ENCODE results near the gene PRG2.
"Not testable (repeated sequence)": the region's sequence is repeated elsewhere in the genome, so short reads cannot be mapped to it uniquely, and the experiment has no call there.

Gene PRG2

GRCh38 chr11:57405271-57405860, 14.9 kb upstream of the PRG2 start:
- no peaks in the 10 kb centered on the region for H3K27me3 ChIP-seq (ENCODE audit: control insufficient read depth in 1 of 2, insufficient read depth in 1 of 2, low read length in 2 of 2)
- H4K8ac ChIP-seq (ENCODE audit: low read length) = no peak overlapping the region
- H3K14ac ChIP-seq (ENCODE audit: low read length in 2 of 2) = no peak overlapping the region
- H3K4me2 ChIP-seq (ENCODE audit: low read length, poor library complexity, severe bottlenecking) = no peak overlapping the region
- no peak overlapping the region for H2AK5ac ChIP-seq (ENCODE audit: low read length, severe bottlenecking)
- no peak overlapping the region for H2BK12ac ChIP-seq (ENCODE audit: low read length in 2 of 2)
- peak overlapping the region in 1 of 2 experiments; percentile 20 for H3K4me3 ChIP-seq (ENCODE audit: insufficient read depth in 1 of 2, low read depth in 1 of 2, low read length in 2 of 2)
- H4K91ac ChIP-seq (ENCODE audit: low read length) = no peak overlapping the region
- DNase-seq = no peak
- peak overlapping the region; percentile 28 for H3K9ac ChIP-seq (ENCODE audit: low read length)
- H3K36me3 ChIP-seq (ENCODE audit: control insufficient read depth in 1 of 2, insufficient read depth in 2 of 2, low read depth in 1 of 2, low read length in 2 of 2) = peaks cover 17 to 68% of the 10 kb centered on the region in 2 experiments
- no peak overlapping the region for H3K27ac ChIP-seq (ENCODE audit: low read length, poor library complexity, severe bottlenecking)
- no peak overlapping the region for H3K23ac ChIP-seq (ENCODE audit: low read length in 2 of 2)
- no peak overlapping the region for H2BK5ac ChIP-seq (ENCODE audit: low read depth, low read length, poor library complexity, severe bottlenecking)
- H3K79me1 ChIP-seq (replicated peaks; ENCODE audit: low read length, poor library complexity, severe bottlenecking) = no peaks in the 10 kb centered on the region
- H3K18ac ChIP-seq (ENCODE audit: low read depth in 1 of 2, low read length in 2 of 2) = no peak overlapping the region
- WGBS = 94% methylated on average over 4 of the region's 4 CpGs
- H2BK120ac ChIP-seq (ENCODE audit: low read depth, low read length) = no peak overlapping the region
- H3K9me3 ChIP-seq (ENCODE audit: control insufficient read depth, low read length) = no peaks in the 10 kb centered on the region
- H3K4me1 ChIP-seq (ENCODE audit: control insufficient read depth, insufficient read depth, low read depth, low read length) = peaks cover 20% of the 10 kb centered on the region
- H3K4ac ChIP-seq (ENCODE audit: low read depth in 1 of 2, low read length in 2 of 2) = no peak overlapping the region
- no peak overlapping the region for H2BK15ac ChIP-seq (ENCODE audit: low read depth, poor library complexity, severe bottlenecking)
- H2AFZ ChIP-seq (ENCODE audit: low read depth, low read length) = no peak overlapping the region

GRCh38 chr11:57403802-57404147, 13.3 kb upstream of the PRG2 start:
- H2AK5ac ChIP-seq (ENCODE audit: low read length, severe bottlenecking) = no peak overlapping the region
- H3K27me3 ChIP-seq (ENCODE audit: control insufficient read depth in 1 of 2, insufficient read depth in 1 of 2, low read length in 2 of 2) = peaks cover 0 to 8% of the 10 kb centered on the region in 2 experiments
- H3K23ac ChIP-seq (ENCODE audit: low read length in 2 of 2) = no peak overlapping the region
- H2BK5ac ChIP-seq (ENCODE audit: low read depth, low read length, poor library complexity, severe bottlenecking) = no peak overlapping the region
- no peak overlapping the region for H2AFZ ChIP-seq (ENCODE audit: low read depth, low read length)
- H3K79me1 ChIP-seq (replicated peaks; ENCODE audit: low read length, poor library complexity, severe bottlenecking) = no peaks in the 10 kb centered on the region
- H3K36me3 ChIP-seq (ENCODE audit: control insufficient read depth in 1 of 2, insufficient read depth in 2 of 2, low read depth in 1 of 2, low read length in 2 of 2) = peaks cover 6 to 52% of the 10 kb centered on the region in 2 experiments
- no peak overlapping the region for H2BK15ac ChIP-seq (ENCODE audit: low read depth, poor library complexity, severe bottlenecking)
- no peak overlapping the region for H3K18ac ChIP-seq (ENCODE audit: low read depth in 1 of 2, low read length in 2 of 2)
- no peak overlapping the region for H2BK12ac ChIP-seq (ENCODE audit: low read length in 2 of 2)
- H3K9me3 ChIP-seq (ENCODE audit: control insufficient read depth, low read length) = no peaks in the 10 kb centered on the region
- H3K4me3 ChIP-seq (ENCODE audit: insufficient read depth in 1 of 2, low read depth in 1 of 2, low read length in 2 of 2) = no peak overlapping the region
- 90% methylated on average over 2 of the region's 2 CpGs for WGBS
- no peak overlapping the region for H3K27ac ChIP-seq (ENCODE audit: low read length, poor library complexity, severe bottlenecking)
- no peak overlapping the region for H3K4ac ChIP-seq (ENCODE audit: low read depth in 1 of 2, low read length in 2 of 2)
- H3K14ac ChIP-seq (ENCODE audit: low read length in 2 of 2) = no peak overlapping the region
- H4K8ac ChIP-seq (ENCODE audit: low read length) = no peak overlapping the region
- no peak overlapping the region for H4K91ac ChIP-seq (ENCODE audit: low read length)
- H3K9ac ChIP-seq (ENCODE audit: low read length) = no peak overlapping the region
- H3K4me2 ChIP-seq (ENCODE audit: low read length, poor library complexity, severe bottlenecking) = no peak overlapping the region
- H3K4me1 ChIP-seq (ENCODE audit: control insufficient read depth, insufficient read depth, low read depth, low read length) = peaks cover 16% of the 10 kb centered on the region
- DNase-seq = no peak
- H2BK120ac ChIP-seq (ENCODE audit: low read depth, low read length) = no peak overlapping the region

GRCh38 chr11:57403003-57403801, 12.8 kb upstream of the PRG2 start:
- not testable (repeated sequence) for H2BK120ac ChIP-seq (ENCODE audit: low read depth, low read length); H4K8ac ChIP-seq (ENCODE audit: low read length)
- WGBS = 88% methylated on average over 3 of the region's 6 CpGs

GRCh38 chr11:57402188-57403002, 11.9 kb upstream of the PRG2 start:
- no peaks in the 10 kb centered on the region for H3K79me1 ChIP-seq (replicated peaks; ENCODE audit: low read length, poor library complexity, severe bottlenecking)
- peaks cover 0 to 22% of the 10 kb centered on the region in 2 experiments for H3K27me3 ChIP-seq (ENCODE audit: control insufficient read depth in 1 of 2, insufficient read depth in 1 of 2, low read length in 2 of 2)
- no peak overlapping the region for H2BK15ac ChIP-seq (ENCODE audit: low read depth, poor library complexity, severe bottlenecking)
- H3K4ac ChIP-seq (ENCODE audit: low read depth in 1 of 2, low read length in 2 of 2) = no peak overlapping the region
- no peak overlapping the region for H3K23ac ChIP-seq (ENCODE audit: low read length in 2 of 2)
- H3K9ac ChIP-seq (ENCODE audit: low read length) = no peak overlapping the region
- WGBS = 64% methylated on average over 6 of the region's 6 CpGs
- H3K27ac ChIP-seq (ENCODE audit: low read length, poor library complexity, severe bottlenecking) = no peak overlapping the region
- H3K9me3 ChIP-seq (ENCODE audit: control insufficient read depth, low read length) = no peaks in the 10 kb centered on the region
- H3K36me3 ChIP-seq (ENCODE audit: control insufficient read depth in 1 of 2, insufficient read depth in 2 of 2, low read depth in 1 of 2, low read length in 2 of 2) = peaks cover 3 to 38% of the 10 kb centered on the region in 2 experiments
- no peak overlapping the region for H2AFZ ChIP-seq (ENCODE audit: low read depth, low read length)
- H3K4me2 ChIP-seq (ENCODE audit: low read length, poor library complexity, severe bottlenecking) = no peak overlapping the region
- no peak overlapping the region for H2BK5ac ChIP-seq (ENCODE audit: low read depth, low read length, poor library complexity, severe bottlenecking)
- no peak for DNase-seq
- H4K91ac ChIP-seq (ENCODE audit: low read length) = no peak overlapping the region
- H2BK12ac ChIP-seq (ENCODE audit: low read length in 2 of 2) = no peak overlapping the region
- no peak overlapping the region for H3K4me3 ChIP-seq (ENCODE audit: insufficient read depth in 1 of 2, low read depth in 1 of 2, low read length in 2 of 2)
- no peak overlapping the region for H2AK5ac ChIP-seq (ENCODE audit: low read length, severe bottlenecking)
- peaks cover 16% of the 10 kb centered on the region for H3K4me1 ChIP-seq (ENCODE audit: control insufficient read depth, insufficient read depth, low read depth, low read length)
- no peak overlapping the region for H3K18ac ChIP-seq (ENCODE audit: low read depth in 1 of 2, low read length in 2 of 2)
- no peak overlapping the region for H3K14ac ChIP-seq (ENCODE audit: low read length in 2 of 2)
- H4K8ac ChIP-seq (ENCODE audit: low read length) = no peak overlapping the region
- no peak overlapping the region for H2BK120ac ChIP-seq (ENCODE audit: low read depth, low read length)

More at GRCh38 chr11:57403003-57403801, 12.8 kb upstream of the PRG2 start:
- not testable (repeated sequence) for H3K4me3 ChIP-seq (ENCODE audit: insufficient read depth in 1 of 2, low read depth in 1 of 2, low read length in 2 of 2); H3K4me2 ChIP-seq (ENCODE audit: low read length, poor library complexity, severe bottlenecking); H3K27ac ChIP-seq (ENCODE audit: low read length, poor library complexity, severe bottlenecking); H2AK5ac ChIP-seq (ENCODE audit: low read length, severe bottlenecking); H3K9me3 ChIP-seq (ENCODE audit: control insufficient read depth, low read length); H3K14ac ChIP-seq (ENCODE audit: low read length in 2 of 2); H3K79me1 ChIP-seq (replicated peaks; ENCODE audit: low read length, poor library complexity, severe bottlenecking); H2BK12ac ChIP-seq (ENCODE audit: low read length in 2 of 2); H3K9ac ChIP-seq (ENCODE audit: low read length); H2BK5ac ChIP-seq (ENCODE audit: low read depth, low read length, poor library complexity, severe bottlenecking); H3K18ac ChIP-seq (ENCODE audit: low read depth in 1 of 2, low read length in 2 of 2); H2BK15ac ChIP-seq (ENCODE audit: low read depth, poor library complexity, severe bottlenecking); H3K23ac ChIP-seq (ENCODE audit: low read length in 2 of 2); DNase-seq; H4K91ac ChIP-seq (ENCODE audit: low read length); H2AFZ ChIP-seq (ENCODE audit: low read depth, low read length); H3K4ac ChIP-seq (ENCODE audit: low read depth in 1 of 2, low read length in 2 of 2)
- Histone ChIP-seq H3K4me1 (ENCODE audit: control insufficient read depth, insufficient read depth, low read depth, low read length) (peaks cover 16% of the 10 kb centered on the region), H3K36me3 (ENCODE audit: control insufficient read depth in 1 of 2, insufficient read depth in 2 of 2, low read depth in 1 of 2, low read length in 2 of 2) (peaks cover 3 to 46% of the 10 kb centered on the region in 2 experiments), H3K27me3 (ENCODE audit: control insufficient read depth in 1 of 2, insufficient read depth in 1 of 2, low read length in 2 of 2) (peaks cover 0 to 14% of the 10 kb centered on the region in 2 experiments)

Data from mesenchymal stem cell (in vitro differentiated cells and primary cell).